Endothelial cell (in vitro differentiated cells): ENCODE results near the gene COBLL1. TPM values are rescaled to one million over a fixed set of nuclear protein-coding genes. Genes with fewer than 3 reads are reported as not detected.

ENCODE experiments used
- DNase-seq: peaks from one replicate; pipeline ENCODE4 v3.0.0; 2021; ENCODE audit warnings: low spot score
- H3K27ac Mint-ChIP-seq: one replicate; pipeline ENCODE4 v1.8.0; 2021; ENCODE audit warnings: mixed read lengths, inconsistent platforms; ENCODE audit not compliant: unreplicated experiment
- H3K27me3 Mint-ChIP-seq: one replicate; pipeline ENCODE4 v1.8.0; 2021; ENCODE audit warnings: mild to moderate bottlenecking, moderate library complexity, mixed read lengths, inconsistent platforms; ENCODE audit not compliant: unreplicated experiment
- H3K36me3 Mint-ChIP-seq: one replicate; pipeline ENCODE4 v1.8.0; 2021; ENCODE audit warnings: mild to moderate bottlenecking, low read depth, mixed read lengths, inconsistent platforms; ENCODE audit not compliant: unreplicated experiment
- H3K4me1 Mint-ChIP-seq: one replicate; pipeline ENCODE4 v1.8.0; 2021; ENCODE audit warnings: mild to moderate bottlenecking, mixed read lengths, inconsistent platforms; ENCODE audit not compliant: unreplicated experiment
- H3K4me3 Mint-ChIP-seq: one replicate; pipeline ENCODE4 v1.8.0; 2021; ENCODE audit warnings: mild to moderate bottlenecking, mixed read lengths, inconsistent platforms; ENCODE audit not compliant: unreplicated experiment
- H3K9me3 Mint-ChIP-seq: one replicate; pipeline ENCODE4 v1.8.0; 2021; ENCODE audit warnings: mixed read lengths, inconsistent platforms; ENCODE audit not compliant: unreplicated experiment
- total RNA-seq: library from RNA; stranded (reverse); fragmentation: NEBNext Ultra II Directional; extraction: Animal tissue kit (Norgen Biotek cat#: 25700); gene quantifications from one replicate; pipeline ENCODE4 v1.2.1, GENCODE V29; 2021; ENCODE audit not compliant: unreplicated experiment
- TF ChIP-seq, protein P1 (sequence below): fragments of 200-600 bp; sonication (generic); IDR thresholded peaks from one replicate; pipeline ENCODE4 v1.5.0; 2021; ENCODE audit warnings: antibody characterized with exemption; ENCODE audit not compliant: unreplicated experiment

Gene COBLL1
- total RNA-seq, 1 donor from 2014 or later, result 46.6 TPM

DNA sequence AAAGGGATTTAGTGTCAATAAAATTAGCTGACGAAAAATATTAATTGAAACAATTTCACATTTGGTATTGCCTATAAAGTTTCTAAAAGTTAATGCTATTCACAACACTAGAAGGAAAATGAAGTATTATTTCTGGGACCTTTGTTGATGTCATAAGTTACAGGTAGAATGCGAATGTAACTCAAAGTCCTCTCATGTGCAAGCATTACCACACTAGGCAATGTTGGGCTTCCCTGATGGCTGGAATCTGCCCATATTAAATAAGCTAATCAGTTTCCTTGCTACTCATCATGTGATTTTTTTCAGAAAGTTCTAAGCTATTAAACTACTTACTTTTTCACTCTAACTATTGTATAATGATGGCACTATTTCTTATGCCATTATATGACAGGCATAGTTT lies 44.6 kb downstream of the COBLL1 start:
- Mint-ChIP-seq H3K27me3 (no peaks in the 10 kb centered on the region), H3K4me3 (no peak overlapping the region), H3K27ac (no peak overlapping the region), H3K9me3 (no peaks in the 10 kb centered on the region), H3K4me1 (peaks cover 41% of the 10 kb centered on the region), H3K36me3 (no peaks in the 10 kb centered on the region)
- DNase-seq, result no peak
- TF ChIP-seq, protein P1, sequence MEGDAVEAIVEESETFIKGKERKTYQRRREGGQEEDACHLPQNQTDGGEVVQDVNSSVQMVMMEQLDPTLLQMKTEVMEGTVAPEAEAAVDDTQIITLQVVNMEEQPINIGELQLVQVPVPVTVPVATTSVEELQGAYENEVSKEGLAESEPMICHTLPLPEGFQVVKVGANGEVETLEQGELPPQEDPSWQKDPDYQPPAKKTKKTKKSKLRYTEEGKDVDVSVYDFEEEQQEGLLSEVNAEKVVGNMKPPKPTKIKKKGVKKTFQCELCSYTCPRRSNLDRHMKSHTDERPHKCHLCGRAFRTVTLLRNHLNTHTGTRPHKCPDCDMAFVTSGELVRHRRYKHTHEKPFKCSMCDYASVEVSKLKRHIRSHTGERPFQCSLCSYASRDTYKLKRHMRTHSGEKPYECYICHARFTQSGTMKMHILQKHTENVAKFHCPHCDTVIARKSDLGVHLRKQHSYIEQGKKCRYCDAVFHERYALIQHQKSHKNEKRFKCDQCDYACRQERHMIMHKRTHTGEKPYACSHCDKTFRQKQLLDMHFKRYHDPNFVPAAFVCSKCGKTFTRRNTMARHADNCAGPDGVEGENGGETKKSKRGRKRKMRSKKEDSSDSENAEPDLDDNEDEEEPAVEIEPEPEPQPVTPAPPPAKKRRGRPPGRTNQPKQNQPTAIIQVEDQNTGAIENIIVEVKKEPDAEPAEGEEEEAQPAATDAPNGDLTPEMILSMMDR, result no peak

DNA sequence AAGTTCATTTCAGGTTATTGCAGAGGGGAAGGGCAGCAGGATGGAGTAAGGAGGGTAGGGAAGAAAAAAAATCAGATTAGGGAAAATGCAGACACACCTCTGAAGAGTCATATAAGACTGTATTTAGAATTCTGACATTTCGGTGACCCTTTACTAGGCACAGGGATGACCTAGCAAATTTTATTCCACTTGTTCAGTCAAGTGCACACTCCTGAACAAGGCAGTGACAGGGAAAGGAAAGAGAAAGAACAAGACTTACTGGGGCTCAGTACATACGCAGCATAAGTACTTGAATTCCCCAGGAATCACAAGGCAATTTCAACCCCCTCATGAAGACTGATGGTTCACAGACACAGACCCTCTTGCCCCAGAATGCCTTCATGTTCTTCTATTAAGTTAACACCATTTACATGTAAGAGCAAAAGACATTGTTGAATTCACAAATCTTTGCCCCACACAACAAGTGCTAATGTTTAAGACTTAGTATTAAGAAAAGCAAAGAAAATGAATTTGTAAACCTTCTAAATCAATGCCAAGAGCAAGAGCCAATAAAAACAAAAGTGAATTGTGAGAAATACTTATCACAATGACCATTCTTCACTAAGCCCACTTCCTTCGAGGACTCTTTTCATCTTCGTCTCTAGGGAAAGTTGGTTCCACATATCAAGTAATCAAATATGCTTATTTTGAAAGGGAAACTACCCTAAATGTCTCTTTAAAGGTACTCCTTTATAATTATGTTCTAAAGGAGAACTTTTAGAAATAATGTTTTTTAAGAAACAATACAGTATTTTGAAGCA lies 47.0 kb downstream of the COBLL1 start:
- TF ChIP-seq, protein P1, result no peak
- Mint-ChIP-seq H3K4me1 (peaks cover 53% of the 10 kb centered on the region), H3K27ac (peak overlapping the region; percentile 92), H3K36me3 (no peaks in the 10 kb centered on the region), H3K4me3 (peak overlapping the region; percentile 68), H3K9me3 (no peaks in the 10 kb centered on the region), H3K27me3 (no peaks in the 10 kb centered on the region)
- peak; percentile 8 for DNase-seq

DNA sequence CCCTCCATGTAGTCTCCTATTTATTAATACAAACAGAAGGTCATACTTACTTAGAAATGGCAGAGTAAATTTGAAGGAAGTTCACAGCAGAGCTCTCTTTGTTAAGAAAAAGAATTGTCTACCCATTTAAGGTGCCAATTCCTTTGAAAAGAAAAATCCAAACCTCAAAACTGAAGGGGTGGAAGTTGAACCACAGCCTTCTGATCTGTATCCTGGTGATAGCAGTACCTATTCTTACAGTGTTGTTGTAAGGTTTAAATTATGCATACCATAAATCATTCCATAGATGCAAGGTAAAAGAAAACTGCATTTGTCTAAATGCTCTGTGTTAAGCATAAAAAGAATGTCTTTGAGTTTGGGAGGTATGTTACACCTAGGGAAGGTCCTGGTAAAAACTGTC lies 47.6 kb downstream of the COBLL1 start:
- Mint-ChIP-seq H3K4me1 (peaks cover 57% of the 10 kb centered on the region), H3K36me3 (no peaks in the 10 kb centered on the region), H3K27me3 (no peaks in the 10 kb centered on the region)

DNA sequence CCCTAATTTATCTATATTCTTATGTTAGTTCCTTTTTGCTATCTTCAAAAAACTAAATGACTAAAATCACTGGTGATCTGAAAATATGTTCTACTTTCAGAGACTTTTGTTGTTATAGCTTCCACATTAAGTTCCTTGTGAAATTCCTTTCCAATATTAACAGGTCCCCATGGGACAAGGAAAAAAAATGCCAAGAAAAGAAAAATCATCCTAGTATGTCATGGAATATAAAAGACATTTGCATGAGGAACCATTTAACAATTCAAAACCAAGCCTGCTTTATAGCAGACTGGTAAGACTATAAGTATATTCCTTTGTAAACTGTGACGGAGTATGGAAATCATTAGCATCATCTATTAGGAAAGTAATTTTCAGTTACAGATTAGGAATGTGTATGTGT lies 48.1 kb downstream of the COBLL1 start:
- H3K4me3 Mint-ChIP-seq, result peak overlapping the region; percentile 68
- peaks cover 61% of the 10 kb centered on the region for H3K4me1 Mint-ChIP-seq
- H3K9me3 Mint-ChIP-seq, result no peaks in the 10 kb centered on the region
- peak overlapping the region; percentile 92 for H3K27ac Mint-ChIP-seq
- TF ChIP-seq, protein P1, result no peak
- peaks cover 2% of the 10 kb centered on the region for H3K36me3 Mint-ChIP-seq
- no peak for DNase-seq
- H3K27me3 Mint-ChIP-seq, result no peaks in the 10 kb centered on the region

More for the DNA sequence above, 47.6 kb downstream of the COBLL1 start:
- H3K9me3 Mint-ChIP-seq, result no peaks in the 10 kb centered on the region
- TF ChIP-seq, protein P1, result no peak
- DNase-seq, result no peak
- H3K4me3 Mint-ChIP-seq, result peak overlapping the region; percentile 68
- H3K27ac Mint-ChIP-seq, result peak overlapping the region; percentile 92
